Prostate gland (tissue), 2 donors: ENCODE data around the gene TBC1D22A. TPM values are rescaled to one million over a fixed set of nuclear protein-coding genes. Genes with fewer than 3 reads are reported as not detected.

ENCODE experiments used
- DNase-seq: peaks from one replicate; pipeline ENCODE4 v3.0.0-alpha.2; 2019; ENCODE audit warnings: low spot score
- H3K27ac ChIP-seq, 2 donors: fragments of 200-600 bp; sonication (generic); 2 replicates each; pipeline ENCODE4 v1.5.1; 2017 to 2019
- H3K27me3 ChIP-seq: fragments of 200-600 bp; sonication (generic); replicated peaks from 2 replicates; pipeline ENCODE4 v1.5.1; 2019; ENCODE audit not compliant: insufficient read depth
- H3K36me3 ChIP-seq, 2 donors: fragments of 200-600 bp; sonication (generic); 1 replicate in 1 of 2; 2 replicates in 1 of 2; pipeline versions ENCODE4 v1.5.1 to v1.8.1; 2017 to 2019
- H3K4me1 ChIP-seq: fragments of 200-600 bp; sonication (generic); replicated peaks from 2 replicates; pipeline ENCODE4 v1.5.1; 2019
- H3K4me3 ChIP-seq, 2 donors: fragments of 200-600 bp; sonication (generic); 2 replicates each; pipeline ENCODE4 v1.5.1; 2017 to 2019
- H3K9me3 ChIP-seq: fragments of 200-600 bp; sonication (generic); 2 replicates; pipeline ENCODE4 v1.5.1; 2017
- POLR2A ChIP-seq: fragments of 450-650 bp; IDR thresholded peaks from one replicate; pipeline ENCODE4 v1.6.1; 2016; ENCODE audit warnings: antibody characterized with exemption, mild to moderate bottlenecking
- POLR2AphosphoS5 ChIP-seq: sonication (generic); formaldehyde crosslinking; IDR thresholded peaks from one replicate; pipeline ENCODE4 v1.6.1; 2017; ENCODE audit warnings: antibody characterized with exemption
- WGBS: methylation state at CpG from one replicate; pipeline ENCODE4 v1.1.5; 2018; 5-methylcytosine and 5-hydroxymethylcytosine counted together
- intact Hi-C: fragments of 100-400 bp; cut with DNase I; formaldehyde crosslinking; loops from one replicate; pipeline ENCODE4 v1.14.2; 2022
- total RNA-seq, 2 donors: library from RNA; depleted of rRNA; stranded (reverse); fragments of >200 nt; gene quantifications; one replicate each; pipeline ENCODE4 v1.1.0, GENCODE V29; 2016
- TF ChIP-seq, protein P1 (sequence below), 4 experiments: fragments of 200-600 bp in 2 of 4; fragments of 450-650 bp in 2 of 4; sonication (generic) in 2 of 4; IDR thresholded peaks; 1 replicate in 3 of 4; 2 replicates in 1 of 4; pipeline ENCODE4 v1.5.1; 2016 to 2019; ENCODE audit warnings: antibody characterized with exemption in 4 of 4, mild to moderate bottlenecking in 2 of 4, moderate library complexity in 2 of 4

The TBC1D22A gene
- total RNA-seq, 2 donors from 2014 or later = 16.0 to 30.7 TPM

DNA sequence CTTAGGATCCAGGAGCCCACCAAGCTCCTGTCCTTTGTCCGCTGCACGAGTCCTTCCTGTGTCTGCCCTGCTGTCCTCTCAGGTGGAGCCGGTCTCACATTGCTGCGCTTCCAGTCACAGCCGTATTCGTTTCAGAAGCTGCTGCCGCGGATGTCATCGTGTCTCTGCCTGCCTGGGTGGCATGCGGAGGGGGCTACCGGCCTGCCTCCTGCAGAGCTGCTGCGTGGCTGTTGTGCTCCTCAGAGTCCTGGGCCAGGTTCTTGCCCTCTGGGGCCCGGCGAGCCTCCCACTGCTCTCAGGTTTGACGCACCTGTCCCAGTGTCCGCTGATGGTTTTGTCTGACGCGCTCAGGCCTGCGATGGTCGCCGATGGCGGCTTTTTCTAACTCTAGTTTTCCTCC, 254.2 kb downstream of the TBC1D22A start:
- H3K27me3 ChIP-seq = no peaks in the 10 kb centered on the region
- intact Hi-C loops = no loop called here
- DNase-seq = no peak
- 70% methylated on average over 22 of the region's 22 CpGs for WGBS
- H3K4me3 ChIP-seq = no peak overlapping the region
- no peaks in the 10 kb centered on the region for H3K9me3 ChIP-seq
- no peak overlapping the region for H3K27ac ChIP-seq
- H3K36me3 ChIP-seq = no peaks in the 10 kb centered on the region
- no peak for TF ChIP-seq POLR2AphosphoS5
- TF ChIP-seq, protein P1, sequence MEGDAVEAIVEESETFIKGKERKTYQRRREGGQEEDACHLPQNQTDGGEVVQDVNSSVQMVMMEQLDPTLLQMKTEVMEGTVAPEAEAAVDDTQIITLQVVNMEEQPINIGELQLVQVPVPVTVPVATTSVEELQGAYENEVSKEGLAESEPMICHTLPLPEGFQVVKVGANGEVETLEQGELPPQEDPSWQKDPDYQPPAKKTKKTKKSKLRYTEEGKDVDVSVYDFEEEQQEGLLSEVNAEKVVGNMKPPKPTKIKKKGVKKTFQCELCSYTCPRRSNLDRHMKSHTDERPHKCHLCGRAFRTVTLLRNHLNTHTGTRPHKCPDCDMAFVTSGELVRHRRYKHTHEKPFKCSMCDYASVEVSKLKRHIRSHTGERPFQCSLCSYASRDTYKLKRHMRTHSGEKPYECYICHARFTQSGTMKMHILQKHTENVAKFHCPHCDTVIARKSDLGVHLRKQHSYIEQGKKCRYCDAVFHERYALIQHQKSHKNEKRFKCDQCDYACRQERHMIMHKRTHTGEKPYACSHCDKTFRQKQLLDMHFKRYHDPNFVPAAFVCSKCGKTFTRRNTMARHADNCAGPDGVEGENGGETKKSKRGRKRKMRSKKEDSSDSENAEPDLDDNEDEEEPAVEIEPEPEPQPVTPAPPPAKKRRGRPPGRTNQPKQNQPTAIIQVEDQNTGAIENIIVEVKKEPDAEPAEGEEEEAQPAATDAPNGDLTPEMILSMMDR (IDR thresholded peaks at IDR 0.05) = no peak
- no peak for TF ChIP-seq POLR2A
- H3K4me1 ChIP-seq = no peaks in the 10 kb centered on the region

DNA sequence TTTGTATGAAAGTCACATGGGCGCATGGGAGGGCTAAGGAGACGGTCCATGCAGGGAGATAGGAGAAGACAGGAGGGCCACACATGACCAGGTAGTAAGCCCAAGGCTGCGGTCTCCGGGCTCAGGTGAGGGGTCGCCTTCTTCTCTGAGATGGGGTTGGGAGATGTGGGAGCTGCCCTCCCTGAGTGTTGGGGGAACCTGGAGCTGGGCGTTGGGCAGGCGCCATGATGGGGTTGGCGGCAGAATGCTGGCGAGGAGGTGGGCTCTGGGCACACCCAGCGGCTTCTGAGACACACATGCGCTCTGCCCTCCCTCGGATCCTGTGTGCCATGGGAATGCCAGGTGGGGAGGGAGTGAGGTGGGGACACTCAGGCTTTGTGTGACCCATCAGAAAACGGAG, 254.8 kb downstream of the TBC1D22A start:
- Histone ChIP-seq H3K36me3 (no peaks in the 10 kb centered on the region), H3K9me3 (no peaks in the 10 kb centered on the region), H3K27ac (no peak overlapping the region), H3K4me1 (no peaks in the 10 kb centered on the region), H3K4me3 (no peak overlapping the region), H3K27me3 (no peaks in the 10 kb centered on the region)
- 89% methylated on average over 13 of the region's 13 CpGs for WGBS
- TF ChIP-seq, protein P1 (IDR thresholded peaks at IDR 0.05) = no peak
- TF ChIP-seq POLR2AphosphoS5 (no peak), POLR2A (no peak)
- intact Hi-C loops = no loop called here
- no peak for DNase-seq

DNA sequence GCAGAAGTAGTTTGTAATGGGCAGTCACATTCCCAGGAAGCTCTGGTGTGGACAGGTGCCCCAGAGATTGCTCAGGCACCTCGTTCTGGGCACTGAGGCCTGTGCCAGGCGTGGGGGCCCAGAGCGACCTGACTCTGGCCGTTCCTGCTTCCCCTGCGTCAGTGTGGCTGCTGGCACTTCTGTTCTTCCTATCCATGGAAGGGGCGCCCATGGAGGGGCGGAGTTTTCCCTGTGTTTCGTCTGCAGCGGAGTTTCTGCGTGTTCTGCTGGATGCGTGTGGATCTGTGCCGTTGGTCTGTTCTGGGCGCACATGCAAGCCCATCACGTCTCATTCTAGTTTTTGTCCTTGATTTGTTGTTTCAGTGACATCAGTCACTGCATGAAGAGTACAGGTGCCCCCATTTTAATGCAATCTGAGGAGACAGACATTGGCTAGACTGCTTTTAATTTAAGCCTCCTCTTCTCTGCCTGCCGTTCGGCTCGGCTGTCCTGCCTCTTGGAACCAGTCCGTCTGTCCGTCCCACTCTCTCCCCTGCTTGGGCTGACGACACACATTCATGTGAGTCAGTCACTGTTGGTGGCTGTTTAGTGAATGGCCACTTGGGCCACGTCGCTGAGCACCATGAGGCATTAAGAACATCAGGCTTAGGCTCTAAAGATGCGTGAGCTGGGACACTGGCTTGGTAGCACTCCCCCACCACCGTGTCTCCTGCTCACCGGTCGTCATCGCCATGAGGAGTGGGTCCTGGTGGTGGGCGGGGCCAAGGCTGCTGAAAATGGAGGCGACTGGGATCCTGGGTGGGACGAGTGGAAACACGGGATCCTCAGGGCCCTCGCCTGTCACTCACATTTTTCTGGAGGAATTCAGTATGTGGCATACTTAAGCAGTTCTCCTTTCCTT, 255.8 kb downstream of the TBC1D22A start:
- Histone ChIP-seq H3K27ac (no peak overlapping the region), H3K9me3 (no peaks in the 10 kb centered on the region), H3K4me1 (no peaks in the 10 kb centered on the region), H3K27me3 (no peaks in the 10 kb centered on the region), H3K4me3 (no peak overlapping the region), H3K36me3 (no peaks in the 10 kb centered on the region)
- TF ChIP-seq, protein P1 (IDR thresholded peaks at IDR 0.05) = no peak
- no peak for TF ChIP-seq POLR2A
- no peak for TF ChIP-seq POLR2AphosphoS5
- intact Hi-C loops = no loop called here
- DNase-seq = no peak
- 93% methylated on average over 32 of the region's 32 CpGs for WGBS

DNA sequence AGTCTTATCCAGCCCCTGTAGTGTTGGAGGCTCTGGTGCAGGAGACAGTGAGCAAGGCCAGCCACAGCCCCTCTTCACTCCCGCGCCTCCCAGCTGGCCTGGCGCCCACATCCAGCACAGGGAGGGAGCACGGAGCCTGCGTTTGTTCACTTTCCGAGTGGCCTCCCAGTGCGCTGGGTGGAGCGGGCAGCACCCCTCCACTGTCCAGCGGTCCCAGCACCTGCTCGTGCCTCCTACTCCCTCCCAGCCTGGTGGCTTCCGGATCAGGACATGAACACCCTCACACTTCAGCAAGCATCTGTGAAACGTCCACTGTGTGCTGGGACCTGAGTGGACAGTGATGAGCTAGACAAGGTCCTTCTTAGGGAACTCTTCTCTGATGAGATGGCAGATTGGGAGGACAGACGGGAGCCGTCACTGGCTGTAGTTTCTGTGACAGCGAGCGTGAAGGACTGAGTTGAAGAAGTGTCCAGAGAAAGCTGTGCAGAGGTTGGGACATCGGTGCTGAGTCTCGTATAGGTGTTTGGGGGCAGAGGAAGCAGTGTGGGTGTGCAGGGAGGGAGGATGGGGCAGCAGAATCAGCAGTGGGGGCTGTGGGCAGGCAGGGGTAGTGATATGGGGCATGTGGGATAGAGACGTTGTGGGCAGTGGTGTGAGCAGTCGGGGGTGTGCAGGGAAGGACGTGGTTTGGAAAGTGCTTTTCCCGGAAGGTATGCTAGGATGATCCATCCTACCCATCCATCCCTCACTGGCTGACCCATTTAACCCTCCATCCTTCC, 256.8 kb downstream of the TBC1D22A start:
- intact Hi-C loops = no loop called here
- no peak for DNase-seq
- H3K27ac ChIP-seq = no peak overlapping the region

More for the DNA sequence above, 256.8 kb downstream of the TBC1D22A start:
- H3K4me1 ChIP-seq = no peaks in the 10 kb centered on the region
- H3K4me3 ChIP-seq = no peak overlapping the region
- TF ChIP-seq, protein P1 (IDR thresholded peaks at IDR 0.05) = no peak
- no peak for TF ChIP-seq POLR2A
- no peak for TF ChIP-seq POLR2AphosphoS5
- 80% methylated on average over 21 of the region's 22 CpGs for WGBS
- no peaks in the 10 kb centered on the region for H3K36me3 ChIP-seq
- no peaks in the 10 kb centered on the region for H3K9me3 ChIP-seq
- H3K27me3 ChIP-seq = no peaks in the 10 kb centered on the region
